A549 (cell line): ENCODE results near the gene PRKG1. TPM values are rescaled to one million over a fixed set of nuclear protein-coding genes. Genes with fewer than 3 reads are reported as not detected.

Experiments
- ATAC-seq, 2 experiments: fragments of 200-7000 bp in 1 of 2; fragments of >200 bp in 1 of 2; cut with Nextera tagmentation in 1 of 2; cut with Tn5 transposase in 1 of 2; 3 replicates each; pipeline versions ENCODE4 v1.8.0 to v1.9.1; 2018 to 2020; ENCODE audit warnings: mild to moderate bottlenecking in 1 of 2, moderate library complexity in 1 of 2
- CTCF ChIA-PET: fragments of 300-600 bp; sonication (Branson Sonifier 250); formaldehyde crosslinking; extraction: SDS; loops from one replicate; lab custom pipeline; 2021; ENCODE audit warnings: antibody characterized with exemption, inconsistent platforms; lab: Yijun Ruan, JAX
- POLR2A ChIA-PET: fragments of 350-600 bp; formaldehyde crosslinking; extraction: SDS; loops from one replicate; lab custom pipeline; 2021; ENCODE audit warnings: antibody characterized with exemption, inconsistent platforms; lab: Yijun Ruan, JAX
- DNase-seq, 2 experiments: peaks; one replicate each; pipeline versions ENCODE4 v3.0.0 to v3.0.0-alpha.2; 2011 to 2016; ENCODE audit warnings: low read depth in 1 of 2, low spot score in 1 of 2
- FAIRE-seq: peaks from 2 replicates; lab custom pipeline; 2011; peaks lifted over from hg19 to GRCh38; lab: Jason Lieb, UNC
- H3K27ac ChIP-seq, 2 experiments: fragments of >200 bp; sonication (Bioruptor Twin); formaldehyde crosslinking; 3 replicates each; pipeline ENCODE4 v1.5.1; 2016 to 2017
- H3K4me1 ChIP-seq: fragments of >200 bp; sonication (Bioruptor Twin); formaldehyde crosslinking; 3 replicates; pipeline ENCODE4 v1.6.1; 2016
- H3K4me2 ChIP-seq: fragments of >200 bp; sonication (Bioruptor Twin); formaldehyde crosslinking; 3 replicates; pipeline ENCODE4 v1.6.1; 2016
- H3K4me3 ChIP-seq: fragments of >200 bp; sonication (Bioruptor Twin); formaldehyde crosslinking; 3 replicates; pipeline ENCODE4 v1.5.1; 2016
- H3K9me3 ChIP-seq: fragments of >200 bp; sonication (Bioruptor Twin); formaldehyde crosslinking; 3 replicates; pipeline ENCODE4 v1.6.1; 2016
- BCL3 ChIP-seq: fragments of >200 bp; sonication (Bioruptor Twin); formaldehyde crosslinking; IDR thresholded peaks from 3 replicates; pipeline ENCODE4 v1.6.1; 2016
- BHLHE40 ChIP-seq: IDR thresholded peaks from 2 replicates; pipeline ENCODE4 v1.6.1; 2012; ENCODE audit warnings: low read depth, low read length, inconsistent platforms
- CBX2 ChIP-seq: fragments of 200-600 bp; sonication (generic); IDR thresholded peaks from 2 replicates; pipeline ENCODE4 v1.6.1; 2016; ENCODE audit warnings: low read depth, mild to moderate bottlenecking, borderline replicate concordance
- CBX8 ChIP-seq: fragments of 200-600 bp; sonication (generic); IDR thresholded peaks from 2 replicates; pipeline ENCODE4 v1.6.1; 2016
- CEBPB ChIP-seq, 2 experiments: fragments of >200 bp in 1 of 2; sonication (Bioruptor Twin) in 1 of 2; formaldehyde crosslinking in 1 of 2; IDR thresholded peaks; 2 replicates each; pipeline ENCODE4 v1.6.1; 2012 to 2016
- EHF ChIP-seq: fragments of 250-450 bp; sonication (Bioruptor Pico); IDR thresholded peaks from 2 replicates; pipeline ENCODE4 v1.5.0; 2020; ENCODE audit warnings: mild to moderate bottlenecking
- ELK1 ChIP-seq: fragments of 150-350 bp; IDR thresholded peaks from 2 replicates; pipeline ENCODE4 v1.6.1; 2014; ENCODE audit warnings: low read depth, mild to moderate bottlenecking, low read length
- EP300 ChIP-seq, 2 experiments: fragments of >200 bp; sonication (Bioruptor Twin); formaldehyde crosslinking; IDR thresholded peaks; 2 replicates in 1 of 2; 3 replicates in 1 of 2; pipeline ENCODE4 v1.6.1; 2016 to 2017
- ESRRA ChIP-seq: fragments of 150-350 bp; IDR thresholded peaks from 2 replicates; pipeline ENCODE4 v1.6.1; 2014; ENCODE audit warnings: mild to moderate bottlenecking, low read length, borderline replicate concordance
- FOSL2 ChIP-seq, 2 experiments: fragments of 450-650 bp in 1 of 2; fragments of >200 bp in 1 of 2; sonication (Bioruptor Twin) in 1 of 2; formaldehyde crosslinking; IDR thresholded peaks; 2 replicates each; pipeline versions ENCODE4 v1.5.0 to v1.6.1; 2016 to 2020; ENCODE audit warnings: mild to moderate bottlenecking in 1 of 2, moderate library complexity in 1 of 2
- HES2 ChIP-seq: fragments of >200 bp; sonication (Bioruptor Twin); formaldehyde crosslinking; IDR thresholded peaks from 2 replicates; pipeline ENCODE4 v1.6.1; 2016
- HEYL ChIP-seq: fragments of 250-450 bp; sonication (Bioruptor Pico); IDR thresholded peaks from 2 replicates; pipeline ENCODE4 v1.8.0; 2021; ENCODE audit warnings: mild to moderate bottlenecking, moderate library complexity
- HMGXB4 ChIP-seq: fragments of 250-450 bp; sonication (Bioruptor Pico); IDR thresholded peaks from 2 replicates; pipeline ENCODE4 v1.5.0; 2021; ENCODE audit warnings: mild to moderate bottlenecking, moderate library complexity, borderline replicate concordance
- HOXB13 ChIP-seq: fragments of 250-450 bp; sonication (Bioruptor Pico); IDR thresholded peaks from 2 replicates; pipeline ENCODE4 v1.5.0; 2020; ENCODE audit warnings: low read depth, mild to moderate bottlenecking, moderate library complexity
- KDM5A ChIP-seq: fragments of 200-600 bp; sonication (generic); IDR thresholded peaks from 2 replicates; pipeline ENCODE4 v1.6.1; 2016; ENCODE audit warnings: antibody characterized with exemption, mild to moderate bottlenecking
- MYC ChIP-seq: IDR thresholded peaks from 2 replicates; pipeline ENCODE4 v1.6.1; 2012; ENCODE audit warnings: mild to moderate bottlenecking, inconsistent platforms, low read length, improper control_type of control experiment, borderline replicate concordance
- NFE2L2 ChIP-seq: fragments of 150-350 bp; conservative IDR thresholded peaks from 2 replicates; pipeline ENCODE4 v1.6.1; 2014; ENCODE audit warnings: low read length
- PBX3 ChIP-seq: IDR thresholded peaks from 2 replicates; pipeline ENCODE4 v1.6.1; 2012
- POLR2AphosphoS2 ChIP-seq: conservative IDR thresholded peaks from 2 replicates; pipeline ENCODE4 v1.6.1; 2012; ENCODE audit warnings: low read length, improper control_type of control experiment, inconsistent platforms
- RAD21 ChIP-seq, 2 experiments: fragments of >200 bp in 1 of 2; sonication (Bioruptor Twin) in 1 of 2; formaldehyde crosslinking in 1 of 2; IDR thresholded peaks in 1 of 2; conservative IDR thresholded peaks in 1 of 2; 2 replicates in 1 of 2; 3 replicates in 1 of 2; pipeline ENCODE4 v1.6.1; 2012 to 2018; ENCODE audit warnings: inconsistent platforms in 1 of 2
- RCOR1 ChIP-seq: fragments of 150-350 bp; IDR thresholded peaks from 2 replicates; pipeline ENCODE4 v1.6.1; 2014; ENCODE audit warnings: antibody characterized with exemption, low read length, low read depth
- ZNF302 ChIP-seq: fragments of 250-450 bp; sonication (Bioruptor Pico); IDR thresholded peaks from 2 replicates; pipeline ENCODE4 v1.9.0; 2021; ENCODE audit warnings: inconsistent platforms, mild to moderate bottlenecking, moderate library complexity
- WGBS: methylation state at CpG from one replicate; pipeline ENCODE4 v1.1.6; 2017; ENCODE audit errors: missing lambda C conversion rate; 5-methylcytosine and 5-hydroxymethylcytosine counted together
- polyA plus RNA-seq, 4 experiments: library from polyadenylated mRNA; depleted of rRNA in 3 of 4; stranded (reverse); fragments of >200 nt; fragmentation: RNase III in 1 of 4; extraction: RNeasy Plus Mini Kit Qiagen cat#74134 plus additional on column Dnase treatment in 1 of 4; gene quantifications; 2 replicates in 3 of 4; 3 replicates in 1 of 4; pipeline ENCODE4 v1.2.3, GENCODE V29; 2011 to 2017

Gene PRKG1
- polyA plus RNA-seq, 2 of the 4 experiments (the other 2 are of a cell fraction): not detected

- H3K27ac ChIP-seq: no peak overlapping the region
- CTCF ChIA-PET: no interaction called here
- TF ChIP-seq FOSL2 (IDR thresholded peaks at IDR 0.05): no peak
- no peak for TF ChIP-seq FOSL2 (CRISPR knock-in tag; IDR thresholded peaks at IDR 0.05)
- TF ChIP-seq MYC: no peak
- TF ChIP-seq ELK1: no peak
- no peak for TF ChIP-seq ESRRA
- TF ChIP-seq CEBPB (IDR thresholded peaks at IDR 0.05): no peak
- TF ChIP-seq POLR2AphosphoS2: no peak
- no peak for TF ChIP-seq PBX3
- TF ChIP-seq CBX8: no peak
- TF ChIP-seq KDM5A: no peak
- no peak for TF ChIP-seq RAD21 (conservative IDR thresholded peaks at IDR 0.05 in 1 of 2, IDR thresholded peaks at IDR 0.05 in 1 of 2)
- TF ChIP-seq, all 56 proteins: peak for 0
- H3K4me3 ChIP-seq: no peak overlapping the region
- FAIRE-seq: no peak
- H3K4me1 ChIP-seq: 0 out of 3 replicates have a peak, but pooled peaks cover 10% of the 10 kb centered on the region
- no peak overlapping the region for H3K4me2 ChIP-seq
- 36% methylated on average over 2 of the region's 2 CpGs for WGBS
- DNase-seq: no peak
- no peak for ATAC-seq
- POLR2A ChIA-PET: no interaction called here
- H3K9me3 ChIP-seq: no peaks in the 10 kb centered on the region
Observed at GRCh38 chr10:52259426-52259812, 1185.1 kb downstream of the PRKG1 start.

- TF ChIP-seq HOXB13 (CRISPR knock-in tag) (no peak), ELK1 (no peak), RAD21 (conservative IDR thresholded peaks at IDR 0.05 in 1 of 2, IDR thresholded peaks at IDR 0.05 in 1 of 2) (no peak), BHLHE40 (no peak), CBX2 (no peak), RCOR1 (no peak)
- H3K4me3 ChIP-seq: no peak overlapping the region
- no peak overlapping the region for H3K27ac ChIP-seq
- FAIRE-seq (no peak), DNase-seq (no peak), ATAC-seq (no peak)
- no peak overlapping the region for H3K4me2 ChIP-seq
- WGBS: 89% methylated on average over 1 of the region's 1 CpG
- 0 out of 3 replicates have a peak, but pooled peaks cover 10% of the 10 kb centered on the region for H3K4me1 ChIP-seq
- ChIA-PET POLR2A (no interaction called here), CTCF (no interaction called here)
- H3K9me3 ChIP-seq: no peaks in the 10 kb centered on the region
Observed at GRCh38 chr10:52261362-52261761, 1187.1 kb downstream of the PRKG1 start.

- DNase-seq: no peak
- ChIA-PET POLR2A (no interaction called here), CTCF (no interaction called here)
- WGBS: 66% methylated on average over 3 of the region's 3 CpGs
- no peak for FAIRE-seq
- H3K4me1 ChIP-seq: no peaks in the 10 kb centered on the region
- H3K27ac ChIP-seq: no peak overlapping the region
- no peak for ATAC-seq
- no peak for TF ChIP-seq BCL3
- TF ChIP-seq HEYL (CRISPR knock-in tag): no peak
- no peak for TF ChIP-seq FOSL2 (IDR thresholded peaks at IDR 0.05)
- TF ChIP-seq FOSL2 (CRISPR knock-in tag; IDR thresholded peaks at IDR 0.05): no peak
- no peak for TF ChIP-seq HMGXB4 (CRISPR knock-in tag)
- no peak for TF ChIP-seq BHLHE40
- no peak for TF ChIP-seq EHF (CRISPR knock-in tag)
- no peak for TF ChIP-seq NFE2L2
- no peak for TF ChIP-seq HES2
- no peak for TF ChIP-seq EP300 (IDR thresholded peaks at IDR 0.05)
- TF ChIP-seq ZNF302: no peak
- H3K4me2 ChIP-seq: no peak overlapping the region
- H3K4me3 ChIP-seq: no peak overlapping the region
- no peaks in the 10 kb centered on the region for H3K9me3 ChIP-seq
Observed at GRCh38 chr10:52265131-52265926, 1191.0 kb downstream of the PRKG1 start.
